Renal pelvis (tissue), 4 donors: Measurements from ENCODE around the gene RAI14. TPM values are rescaled to one million over a fixed set of nuclear protein-coding genes. Genes with fewer than 3 reads are reported as not detected.

ENCODE experiments used
- DNase-seq: peaks from one replicate; pipeline ENCODE4 v3.0.0-alpha.2; 2013
- polyA plus RNA-seq, 3 donors: library from polyadenylated mRNA; unstranded; fragments of 120-200 nt; gene quantifications; one replicate each; pipeline ENCODE4 v1.2.1, GENCODE V29; 2013; ENCODE audit not compliant: insufficient read length in 3 of 3

RAI14 gene
- polyA plus RNA-seq, 3 donors = 87.9 to 88.9 (median 87.9) TPM

DNA sequence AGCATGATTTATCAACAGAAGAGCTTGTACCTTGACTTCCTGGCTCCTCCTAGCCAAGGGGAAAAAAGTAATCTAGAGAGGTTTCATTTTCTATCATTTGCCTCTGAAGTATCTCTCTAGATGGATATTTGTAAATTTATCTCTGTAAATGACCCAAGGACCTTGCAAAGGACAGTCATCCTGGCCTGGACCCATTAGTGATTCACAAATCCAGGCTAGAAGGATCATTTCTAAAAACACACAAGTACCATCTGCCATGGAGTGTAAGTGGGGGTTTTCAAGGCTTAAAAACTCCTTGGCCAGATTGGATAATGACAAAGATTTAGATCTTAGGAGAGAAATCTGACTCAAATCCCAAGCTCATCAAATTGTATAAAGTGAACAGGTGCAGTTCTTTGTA, 190.9 kb downstream of the RAI14 start:
- DNase-seq = no peak

DNA sequence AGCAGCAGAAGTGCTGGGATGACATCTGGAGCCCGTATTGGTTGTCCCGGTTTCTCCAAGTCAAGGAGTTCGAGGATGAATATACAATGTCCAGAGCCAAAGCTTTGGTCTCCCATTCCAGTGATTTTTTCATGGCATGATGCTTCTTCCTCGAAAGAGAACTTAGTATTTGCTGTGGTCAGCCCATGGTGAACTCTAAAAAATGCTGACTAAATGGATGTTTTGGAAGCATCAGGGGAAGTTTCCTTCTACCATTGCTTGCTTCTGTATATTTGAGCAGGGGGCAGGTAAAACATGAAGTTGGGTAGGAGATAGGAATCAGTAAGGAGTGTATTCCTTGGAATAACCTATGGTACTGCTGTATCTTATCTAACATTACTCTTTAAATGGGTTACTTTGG, 191.4 kb downstream of the RAI14 start:
- DNase-seq = no peak

DNA sequence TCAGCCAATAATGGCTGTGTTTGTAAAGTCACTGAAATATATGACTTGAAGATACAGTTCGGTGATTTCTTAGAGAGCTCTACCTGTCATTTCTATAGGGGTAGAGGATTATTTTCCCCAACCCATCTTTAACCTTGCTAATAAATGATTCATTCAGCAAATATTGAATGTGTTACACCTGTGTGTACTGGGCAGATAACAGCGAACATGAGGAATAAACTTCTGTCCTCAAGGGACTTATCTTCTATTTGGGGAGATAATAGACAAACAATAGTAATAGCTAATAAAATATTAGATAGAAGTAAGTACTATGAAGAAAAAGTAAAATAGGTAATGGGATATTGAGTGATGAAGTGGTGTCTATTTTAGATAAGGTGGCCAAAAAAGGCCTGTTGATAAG, 192.1 kb downstream of the RAI14 start:
- DNase-seq = no peak

DNA sequence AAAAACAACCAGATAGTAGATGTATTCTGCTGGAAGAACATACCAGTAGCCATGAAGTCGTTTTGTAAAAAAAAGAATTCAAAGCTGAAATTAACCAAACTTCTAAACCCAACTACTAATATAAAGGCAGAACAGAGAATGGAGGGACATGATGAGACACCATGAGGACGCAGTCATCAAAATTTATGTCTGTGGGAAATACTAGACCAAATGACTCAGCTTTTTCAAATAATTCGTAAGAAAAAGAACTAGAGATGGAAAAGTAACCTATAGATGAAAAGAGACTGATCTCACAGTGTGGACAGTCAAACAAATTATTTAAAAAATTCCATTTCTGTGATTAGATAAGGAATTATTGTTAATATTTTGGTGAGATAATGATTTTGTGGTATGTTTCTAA, 193.1 kb downstream of the RAI14 start:
- DNase-seq = no peak

DNA sequence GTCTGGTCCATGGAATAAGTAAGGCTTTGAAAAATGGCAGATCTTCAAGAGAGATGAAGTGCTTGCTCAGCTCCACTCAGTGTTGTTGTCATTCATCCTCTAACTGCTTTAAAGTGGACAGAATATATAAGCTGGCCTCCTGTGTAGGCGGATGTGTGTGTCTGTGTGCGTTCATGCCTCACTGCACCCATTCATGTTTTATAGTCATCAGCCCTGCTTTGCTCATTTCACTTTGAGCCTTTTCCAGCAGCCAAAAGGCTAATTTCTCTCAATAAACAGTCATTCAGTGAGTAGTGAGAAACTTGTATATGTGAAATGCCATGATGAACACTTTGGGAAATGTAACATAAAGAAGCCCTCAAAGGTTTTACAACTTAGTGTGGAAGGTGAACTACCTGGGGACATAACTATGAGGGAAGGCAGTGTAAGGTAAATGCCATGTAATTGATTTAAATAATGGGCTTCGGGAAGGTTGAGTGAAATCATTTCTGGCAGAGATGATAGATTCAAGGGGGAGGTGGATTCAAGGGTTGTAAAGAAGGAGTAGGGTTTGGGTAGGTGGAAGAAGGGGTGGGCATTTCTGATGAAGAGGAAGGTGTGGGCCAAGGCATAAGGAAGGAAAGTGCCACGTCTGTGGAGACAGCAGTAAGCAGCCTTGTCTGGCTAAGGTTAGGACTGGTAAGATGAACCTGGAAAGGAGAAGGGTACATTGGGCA, 198.5 kb downstream of the RAI14 start:
- DNase-seq = no peak

DNA sequence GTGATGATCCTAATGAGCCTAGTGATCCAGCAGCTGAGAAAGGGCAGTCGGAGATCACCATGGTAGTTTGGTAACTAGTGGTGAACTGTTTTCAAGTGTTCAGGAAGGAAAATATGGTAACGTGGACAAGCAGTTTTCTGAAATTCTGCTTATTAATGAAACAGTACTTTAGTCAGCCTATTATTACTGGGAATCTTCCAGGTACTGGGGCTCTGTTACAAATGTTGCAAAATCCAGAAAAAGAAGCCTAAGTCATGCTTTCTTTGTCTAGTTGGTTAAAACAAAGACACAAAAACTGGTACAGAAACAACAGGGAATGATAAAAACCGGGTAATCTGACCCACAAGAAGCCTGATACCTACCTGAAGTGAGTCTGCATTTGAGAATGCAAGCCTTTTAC, 201.0 kb downstream of the RAI14 start:
- DNase-seq = no peak

DNA sequence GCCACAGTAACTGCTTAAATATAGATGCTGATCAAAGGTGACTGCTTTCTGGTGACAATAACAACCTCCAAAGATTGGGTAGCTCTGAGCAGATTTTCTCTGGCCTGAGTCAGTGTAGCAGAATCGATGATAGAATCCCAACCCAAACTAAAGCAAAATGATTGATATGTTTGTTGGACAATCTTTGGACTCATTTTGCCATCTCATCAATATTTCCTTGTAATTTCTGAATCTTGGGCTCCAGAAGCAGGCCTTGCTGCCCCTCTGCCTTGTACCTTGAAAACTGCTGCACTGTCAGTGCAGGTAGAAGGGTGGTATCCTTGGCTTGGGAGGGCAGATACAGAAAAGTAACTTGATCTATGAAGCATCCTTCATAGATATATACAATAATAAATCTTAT, 201.8 kb downstream of the RAI14 start:
- no peak for DNase-seq

DNA sequence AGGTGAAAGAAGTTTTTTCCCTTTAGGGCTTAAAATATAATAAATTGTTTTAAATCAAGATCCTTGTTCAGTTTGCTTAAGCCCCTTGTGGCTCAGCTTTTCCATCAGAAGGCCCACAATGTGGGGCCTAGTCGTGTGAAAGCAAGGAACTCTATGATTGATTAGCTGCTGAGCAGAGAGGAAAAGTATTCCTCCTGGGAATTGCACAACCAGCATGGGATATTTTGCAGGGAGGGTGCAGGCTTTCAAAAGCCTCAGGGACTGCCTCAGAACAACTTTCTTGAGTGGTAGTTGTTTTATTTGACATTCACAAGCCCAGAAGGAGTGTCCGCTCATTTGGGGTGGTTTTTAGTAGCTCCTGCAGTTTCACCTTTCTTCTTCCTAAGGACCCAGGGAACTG, 202.7 kb downstream of the RAI14 start:
- no peak for DNase-seq

DNA sequence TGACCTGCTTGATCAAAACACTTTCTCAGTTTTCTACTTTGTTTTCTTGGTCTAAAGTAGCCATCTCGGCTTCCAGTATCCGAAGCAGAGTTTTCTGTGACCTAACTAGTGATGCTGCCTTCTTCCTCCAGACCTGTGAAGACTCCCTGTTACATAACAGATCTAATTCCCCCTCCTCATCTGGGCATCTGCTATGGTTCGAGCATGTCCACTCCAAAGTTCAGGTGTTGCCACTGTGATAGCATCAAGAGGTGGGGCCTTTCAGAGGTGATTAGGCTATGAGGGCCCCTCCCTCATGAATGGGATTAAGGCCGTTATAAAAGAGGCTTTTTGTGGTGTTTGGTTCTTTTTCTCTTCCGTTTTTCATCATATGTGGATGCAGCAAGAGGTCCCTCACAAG, 203.1 kb downstream of the RAI14 start:
- no peak for DNase-seq

DNA sequence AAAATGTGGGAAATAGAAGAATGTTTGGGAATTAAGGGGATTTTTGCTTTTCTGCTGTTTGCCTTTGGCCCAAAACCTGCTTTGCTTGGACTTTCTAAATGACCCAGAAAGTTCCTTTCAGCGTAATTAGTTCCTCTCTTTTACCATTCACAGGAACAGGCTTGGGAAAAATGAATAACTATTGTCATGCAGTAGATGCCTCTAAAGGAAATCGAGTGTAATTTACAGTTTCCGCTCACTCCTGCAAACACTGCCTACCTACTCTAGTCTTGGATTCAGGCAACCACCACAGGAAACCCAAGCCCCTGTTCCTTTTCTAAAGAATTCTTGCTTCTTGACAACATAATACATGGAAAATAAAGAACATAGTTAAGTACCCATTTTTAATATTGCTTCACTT, 207.8 kb downstream of the RAI14 start:
- no peak for DNase-seq

DNA sequence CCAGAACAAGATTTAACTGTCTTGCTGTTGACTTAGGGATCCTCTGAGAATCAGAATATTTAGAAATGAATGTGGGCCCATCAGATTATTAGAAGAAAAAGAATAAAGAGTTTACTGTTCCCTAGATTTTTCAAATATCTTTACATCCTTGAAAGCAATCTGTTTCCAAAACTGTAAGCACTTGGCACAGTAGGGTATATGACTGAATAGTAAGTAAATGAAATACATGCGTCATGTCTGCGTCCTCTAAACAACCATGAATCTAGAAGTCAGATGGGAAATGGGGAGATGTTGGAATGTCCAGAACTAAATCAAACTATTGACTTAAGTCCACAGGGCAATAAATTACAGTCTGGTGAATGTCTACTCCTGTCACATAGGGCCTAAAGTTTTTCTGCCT, 209.0 kb downstream of the RAI14 start:
- DNase-seq = no peak

DNA sequence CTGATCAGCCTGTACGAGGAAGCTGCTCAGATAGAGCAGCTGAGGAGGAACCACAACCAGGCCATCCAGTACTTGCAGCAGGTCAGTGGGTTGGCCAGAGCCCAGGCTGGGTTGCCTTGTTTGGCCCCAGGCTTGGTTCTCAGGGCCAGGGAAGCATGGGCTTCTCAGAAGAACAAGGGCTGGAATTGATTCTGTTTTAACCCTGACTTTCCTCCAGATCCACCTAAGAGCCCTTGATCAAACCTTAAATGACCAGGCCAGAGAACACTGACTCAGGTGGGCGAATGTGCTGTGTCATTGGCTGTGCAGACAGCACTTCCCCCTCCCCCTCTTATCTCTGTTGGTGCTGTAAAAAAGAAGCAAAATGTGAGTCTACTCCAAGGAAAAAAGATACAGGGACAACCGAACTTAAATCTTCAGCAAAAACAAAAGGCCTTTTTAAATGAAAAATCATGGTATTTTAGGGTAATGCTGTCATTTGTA, 210.9 kb downstream of the RAI14 start:
- no peak for DNase-seq

DNA sequence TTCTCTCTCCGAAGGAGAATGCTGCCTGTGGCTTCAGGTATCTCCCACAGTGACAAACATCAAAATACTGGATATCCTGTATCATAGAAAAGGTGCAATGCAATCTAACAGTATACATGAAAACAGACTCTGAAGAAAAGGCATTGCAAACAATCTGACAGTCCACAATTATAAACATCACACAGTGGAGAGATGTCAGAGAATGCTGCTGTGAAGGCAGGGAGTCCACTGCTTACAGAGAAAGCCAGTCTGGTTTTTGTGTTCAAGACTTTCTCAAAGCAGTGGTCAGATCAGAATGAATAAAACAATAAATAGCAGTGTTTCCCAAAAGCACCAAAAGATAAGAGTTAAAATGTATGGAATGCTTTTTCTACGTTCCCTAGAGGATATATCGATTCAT, 211.5 kb downstream of the RAI14 start:
- DNase-seq = no peak

DNA sequence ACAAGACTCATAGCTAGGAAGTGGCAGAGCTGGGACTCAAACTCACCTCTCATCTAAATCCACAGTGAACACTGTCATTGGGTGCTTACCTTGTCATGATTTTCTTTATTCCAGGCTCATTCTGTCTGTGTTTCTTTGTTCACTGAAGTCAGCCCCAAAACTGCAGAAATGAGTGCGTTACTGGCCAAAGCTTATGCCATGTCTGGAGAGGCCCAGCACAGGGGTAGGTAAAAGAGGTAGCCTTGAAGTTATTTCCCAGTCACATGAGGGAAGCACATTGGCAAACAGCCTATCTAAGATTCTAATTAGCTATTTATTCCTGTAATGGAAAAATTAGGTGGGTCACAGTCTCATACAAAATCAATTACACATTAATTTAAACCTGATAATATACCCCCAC, 212.7 kb downstream of the RAI14 start:
- DNase-seq = no peak

DNA sequence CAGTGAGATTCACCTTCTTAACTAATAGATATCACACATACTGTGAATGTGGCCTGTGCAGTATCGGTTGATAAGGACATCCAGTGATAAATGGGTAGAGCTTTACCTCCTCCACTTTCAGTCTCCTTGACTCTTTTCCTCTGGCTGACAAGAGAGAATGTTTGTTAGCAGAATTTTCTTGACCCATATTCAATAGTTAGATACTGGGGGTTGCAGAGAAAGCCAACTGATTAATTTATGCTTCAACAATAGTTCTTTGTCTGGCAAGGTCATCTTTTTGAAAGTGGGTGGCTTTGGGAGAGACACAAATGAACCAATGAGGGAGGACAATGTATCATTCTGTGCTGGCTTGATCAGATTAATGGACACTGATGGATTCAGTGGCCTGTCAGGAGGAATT, 213.1 kb downstream of the RAI14 start:
- DNase-seq = no peak

DNA sequence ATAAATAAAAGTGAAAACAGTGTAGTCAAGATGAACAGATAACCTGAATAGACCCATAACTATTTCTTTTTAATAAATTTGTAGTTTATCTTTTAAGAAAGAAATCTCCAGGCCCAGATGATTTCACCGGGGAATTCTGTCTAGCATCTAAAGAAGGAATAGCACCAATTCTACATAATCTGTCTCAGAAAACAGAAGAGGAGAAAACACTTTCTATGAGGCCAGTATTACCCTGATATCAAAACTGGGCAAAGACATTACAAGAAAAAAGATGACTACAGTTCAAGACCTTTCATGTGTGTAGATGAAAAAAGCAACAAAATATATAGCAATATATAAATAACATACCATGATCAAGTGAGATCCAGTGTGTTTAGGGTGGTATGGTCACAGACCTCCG, 214.3 kb downstream of the RAI14 start:
- DNase-seq = no peak

DNA sequence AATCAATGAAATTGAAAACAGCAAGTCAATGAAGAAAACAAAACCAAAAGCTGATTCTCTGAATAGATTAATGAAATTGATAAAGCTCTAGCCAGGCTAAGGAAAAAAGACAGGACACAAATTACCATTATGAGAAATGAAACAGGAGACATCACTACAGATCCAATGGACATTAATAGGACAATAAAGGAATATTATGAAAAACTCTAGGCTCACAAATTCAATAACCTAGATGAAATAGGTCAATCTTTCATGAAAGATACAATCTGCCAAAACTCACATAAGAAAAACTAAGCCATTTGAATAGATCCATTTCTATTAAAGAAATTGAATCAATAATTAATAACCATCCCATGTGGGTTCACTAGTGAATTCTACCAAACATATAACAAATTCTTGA, 220.1 kb downstream of the RAI14 start:
- DNase-seq = no peak

DNA sequence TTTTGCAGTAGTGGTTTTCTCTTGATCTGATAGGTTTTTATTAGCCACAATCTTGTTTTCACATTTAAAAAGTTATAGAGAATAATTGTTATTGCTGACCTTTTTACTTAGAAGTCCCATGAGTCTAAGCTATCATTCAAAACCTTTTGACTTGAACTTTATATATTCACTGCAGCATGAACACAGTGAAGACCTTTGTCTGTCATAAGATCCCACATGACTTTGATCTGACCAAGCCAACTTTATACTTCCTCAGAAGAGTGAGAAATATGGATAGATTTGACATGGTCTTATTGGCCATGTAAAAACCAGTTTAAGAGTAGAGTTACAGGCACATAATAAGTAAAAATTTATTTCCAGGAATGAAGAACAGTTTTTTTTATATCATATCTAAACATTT, 225.1 kb downstream of the RAI14 start:
- no peak for DNase-seq

Other genes starting within 250 kb of the RAI14 start
- gene TTC23L, start 182.8 kb downstream of the RAI14 start, polyA plus RNA-seq = 1 to 10 TPM; 2.6 to 4.8 (median 4.6) TPM